ENCODE data around the gene LARGE1. TPM values are rescaled to one million over a fixed set of nuclear protein-coding genes. Genes with fewer than 3 reads are reported as not detected.
A peak's percentile ranks its signal among the peaks of the same experiment; 100 is the strongest.

The LARGE1 gene
- polyA plus RNA-seq, 1 donor from 2014 or later: 1.4 TPM

DNA sequence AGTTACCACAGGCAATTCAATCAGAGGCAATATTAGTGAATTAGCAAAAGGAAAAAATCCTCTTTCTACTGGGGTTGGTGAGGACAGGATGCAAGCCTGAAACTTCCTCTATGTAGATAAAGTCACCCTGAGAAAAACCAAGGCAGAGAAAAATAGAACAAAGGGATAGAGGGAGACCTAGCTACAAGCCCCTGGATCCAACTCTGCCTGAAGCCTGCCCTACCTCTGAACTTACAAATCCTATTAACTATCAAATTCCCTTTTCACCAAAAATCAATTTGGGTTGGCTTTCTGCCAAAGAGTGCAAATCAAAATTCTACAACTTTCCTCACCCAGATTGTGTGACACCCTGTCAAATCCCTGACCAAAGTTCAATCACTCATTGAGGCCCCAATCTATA is 161.3 kb downstream of the LARGE1 start:
- Mint-ChIP-seq H3K9me3 (no peaks in the 10 kb centered on the region), H3K36me3 (peaks cover 17% of the 10 kb centered on the region), H3K27ac (peak overlapping the region in 1 of 3 donors; percentile 62), H3K4me1 (peaks cover 4 to 11% (median 7%) of the 10 kb centered on the region in 3 donors), H3K27me3 (no peaks in the 10 kb centered on the region), H3K4me3 (no peak overlapping the region)

DNA sequence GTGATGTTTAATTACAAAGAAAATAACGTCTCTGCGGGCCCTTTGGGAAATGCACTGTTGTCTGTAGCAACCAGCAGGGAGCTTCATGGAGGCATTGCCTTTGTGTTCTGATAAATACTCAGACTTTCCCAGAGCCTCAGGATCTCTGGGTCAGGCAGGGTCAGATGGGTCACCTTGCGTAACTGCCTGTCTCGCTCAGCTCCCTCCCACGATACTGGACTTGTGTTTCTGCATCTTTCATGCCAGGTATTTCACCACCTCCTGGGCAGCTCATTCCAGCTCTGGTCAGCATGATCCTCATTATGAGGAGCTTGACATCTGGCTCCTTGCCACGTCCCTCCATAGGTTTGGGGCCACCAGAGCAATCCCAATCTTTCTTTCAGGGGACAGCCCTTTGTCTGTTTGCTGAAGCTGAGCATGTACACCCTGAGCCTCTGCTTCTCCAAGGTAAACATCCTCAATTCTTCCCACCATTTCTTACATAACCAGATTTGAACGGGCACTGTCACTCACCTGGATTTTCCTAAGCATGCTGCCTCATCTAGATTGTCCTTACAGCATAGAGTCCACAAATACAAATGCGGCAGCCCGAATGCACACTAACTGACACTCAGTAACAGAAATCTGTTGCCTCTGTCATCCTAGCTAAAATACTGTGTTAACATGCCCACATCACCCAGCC is 162.3 kb downstream of the LARGE1 start:
- H3K4me3 Mint-ChIP-seq: no peak overlapping the region
- H3K4me1 Mint-ChIP-seq: peaks cover 4 to 11% (median 7%) of the 10 kb centered on the region in 3 donors
- peak overlapping the region in 1 of 3 donors; percentile 62 for H3K27ac Mint-ChIP-seq
- no peaks in the 10 kb centered on the region for H3K27me3 Mint-ChIP-seq
- no peaks in the 10 kb centered on the region for H3K9me3 Mint-ChIP-seq
- H3K36me3 Mint-ChIP-seq: peaks cover 17% of the 10 kb centered on the region

DNA sequence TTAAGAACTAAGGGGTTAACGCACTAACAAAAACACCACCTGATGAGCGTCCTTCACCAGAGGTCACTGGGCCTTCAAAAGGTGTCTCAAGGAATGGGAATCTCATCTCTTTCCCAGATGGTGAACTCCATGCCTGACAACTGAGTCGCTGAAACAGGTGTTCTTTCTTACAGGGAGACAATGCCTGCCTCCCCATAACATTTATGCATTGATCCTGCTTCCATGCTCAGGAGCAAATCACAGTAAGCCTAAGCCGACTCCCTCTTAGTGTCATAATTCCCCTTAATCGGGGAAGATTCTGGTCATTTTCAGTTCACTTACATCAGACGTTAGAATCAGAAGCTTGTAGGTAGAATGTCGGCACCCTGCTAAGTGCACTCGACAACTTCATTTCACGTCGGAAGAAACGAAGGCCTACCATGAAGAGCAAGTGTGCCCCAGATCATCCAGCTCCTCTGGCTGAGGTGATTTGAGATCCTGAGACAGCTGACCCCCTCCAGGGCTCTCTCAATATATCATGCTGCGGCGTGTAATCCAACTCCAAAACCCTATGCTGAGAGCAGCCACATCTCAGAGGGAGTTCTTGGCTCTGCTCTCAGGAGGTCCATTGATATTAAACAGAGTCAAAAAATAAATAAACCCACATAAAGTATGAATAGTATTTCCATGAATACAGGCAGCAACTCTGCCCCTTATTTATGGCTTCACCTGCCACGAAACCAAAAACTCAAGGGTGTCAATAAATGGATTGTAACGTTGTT is 163.1 kb downstream of the LARGE1 start:
- Mint-ChIP-seq H3K4me1 (peaks cover 3 to 11% (median 4%) of the 10 kb centered on the region in 3 donors), H3K36me3 (peaks cover 19% of the 10 kb centered on the region), H3K27me3 (no peaks in the 10 kb centered on the region), H3K27ac (no peak overlapping the region), H3K4me3 (no peak overlapping the region), H3K9me3 (no peaks in the 10 kb centered on the region)

DNA sequence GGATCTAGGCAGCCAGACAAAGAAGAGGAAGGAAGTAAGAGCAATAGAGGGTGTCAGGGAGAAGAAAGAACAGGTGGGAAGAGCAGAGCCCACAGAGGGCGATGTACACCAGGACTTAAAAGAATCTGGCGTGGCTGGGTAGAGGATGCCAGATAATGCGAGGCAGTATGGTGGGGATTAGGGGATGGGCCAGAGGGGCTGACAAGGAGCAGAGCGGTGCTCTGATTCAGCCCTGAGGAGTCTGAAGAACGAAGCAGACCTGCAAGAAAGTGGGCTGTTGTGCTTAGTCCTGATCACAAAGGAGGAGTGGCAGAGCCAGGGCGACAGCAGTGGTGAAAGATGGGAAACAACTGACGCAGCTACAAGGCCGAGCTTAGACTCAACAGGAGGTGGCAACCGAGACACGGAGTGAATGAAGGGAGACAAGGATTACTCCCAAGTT is 163.7 kb downstream of the LARGE1 start:
- no peaks in the 10 kb centered on the region for H3K27me3 Mint-ChIP-seq
- peak overlapping the region in 1 of 3 donors; percentile 81 for H3K27ac Mint-ChIP-seq
- H3K4me3 Mint-ChIP-seq: no peak overlapping the region
- peaks cover 0 to 1% (median 0%) of the 10 kb centered on the region in 3 donors for H3K9me3 Mint-ChIP-seq
- H3K36me3 Mint-ChIP-seq: peaks cover 18% of the 10 kb centered on the region
- peaks cover 3 to 8% (median 4%) of the 10 kb centered on the region in 3 donors for H3K4me1 Mint-ChIP-seq

DNA sequence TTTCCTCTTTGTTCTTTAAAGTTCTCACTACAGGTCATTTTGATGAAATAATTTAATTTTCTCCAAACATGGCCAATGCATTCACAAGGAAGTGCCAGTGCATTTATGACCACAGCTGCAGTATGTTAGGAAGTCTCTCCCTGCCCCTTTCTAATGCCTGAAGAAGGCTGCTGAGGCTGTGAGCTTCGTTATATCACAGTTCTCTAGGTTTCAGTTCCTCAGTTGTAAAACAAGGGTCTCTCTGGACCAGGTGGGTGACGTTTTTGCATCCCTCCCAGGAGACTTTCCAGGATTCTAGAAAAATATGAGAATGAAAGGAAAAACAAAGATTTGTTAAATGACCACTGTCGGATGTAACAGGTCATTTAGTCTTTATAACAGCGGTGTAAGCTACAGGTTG is 171.6 kb downstream of the LARGE1 start:
- peaks cover 0 to 1% (median 0%) of the 10 kb centered on the region in 3 donors for H3K9me3 Mint-ChIP-seq
- H3K4me1 Mint-ChIP-seq: peaks cover 6 to 17% (median 14%) of the 10 kb centered on the region in 3 donors
- peaks cover 7% of the 10 kb centered on the region for H3K36me3 Mint-ChIP-seq
- H3K4me3 Mint-ChIP-seq: no peak overlapping the region
- no peak overlapping the region for H3K27ac Mint-ChIP-seq
- H3K27me3 Mint-ChIP-seq: no peaks in the 10 kb centered on the region

DNA sequence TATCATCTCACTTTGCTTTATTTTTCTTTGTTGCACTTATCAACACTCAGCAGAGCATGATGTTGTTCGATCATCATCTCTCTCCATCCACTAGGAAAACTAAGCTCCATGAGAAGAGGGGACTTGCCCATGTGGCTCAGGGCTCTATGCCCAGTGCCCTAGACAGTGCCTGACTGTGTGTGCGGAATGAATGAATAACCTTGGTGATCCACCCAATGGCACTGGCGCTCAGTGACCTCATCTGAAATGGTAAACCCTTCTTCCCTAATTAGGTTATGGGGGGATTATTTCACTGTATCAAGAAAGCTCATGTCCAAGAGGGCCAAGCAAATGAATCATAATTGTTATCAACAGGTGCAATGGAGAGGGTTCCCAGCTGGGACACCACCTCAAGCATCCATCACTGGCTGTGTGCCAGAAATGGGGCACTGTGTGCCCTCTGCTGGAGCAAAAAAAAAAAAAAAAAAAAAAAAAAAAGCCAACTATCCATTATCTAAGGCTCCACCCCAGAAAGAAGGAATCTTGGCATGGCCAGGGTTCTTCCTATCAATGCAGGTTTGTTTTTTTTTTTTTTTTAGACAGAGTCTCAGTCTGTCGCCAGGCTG is 172.6 kb downstream of the LARGE1 start:
- Mint-ChIP-seq H3K36me3 (peaks cover 10% of the 10 kb centered on the region), H3K27ac (peak overlapping the region in 1 of 3 donors; percentile 68), H3K9me3 (peaks cover 0 to 4% (median 1%) of the 10 kb centered on the region in 3 donors), H3K27me3 (no peaks in the 10 kb centered on the region), H3K4me1 (peaks cover 13 to 27% (median 20%) of the 10 kb centered on the region in 3 donors), H3K4me3 (no peak overlapping the region)

DNA sequence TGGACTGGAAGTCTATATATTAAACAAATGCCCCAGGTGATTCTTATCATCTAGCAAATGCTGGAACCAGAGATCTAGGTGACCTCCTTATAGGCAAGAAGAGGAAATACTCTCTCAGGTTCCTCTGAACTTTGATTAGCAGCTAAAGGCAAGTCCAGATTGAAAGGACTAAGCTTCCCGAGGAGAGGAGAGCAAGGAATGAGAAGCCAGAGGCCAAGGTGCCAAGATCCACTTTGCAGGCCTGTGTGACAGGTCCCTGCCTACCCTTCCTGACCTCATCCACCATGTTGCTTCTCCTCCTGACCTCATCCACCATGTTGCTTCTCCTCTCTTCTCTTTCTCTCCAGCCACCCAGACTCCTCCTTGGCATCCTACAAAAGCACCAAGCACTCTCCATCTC is 173.2 kb downstream of the LARGE1 start:
- Mint-ChIP-seq H3K4me3 (no peak overlapping the region), H3K4me1 (peaks cover 13 to 31% (median 20%) of the 10 kb centered on the region in 3 donors), H3K27ac (peak overlapping the region in 1 of 3 donors; percentile 68), H3K9me3 (peaks cover 0 to 4% (median 1%) of the 10 kb centered on the region in 3 donors), H3K36me3 (peaks cover 8% of the 10 kb centered on the region), H3K27me3 (no peaks in the 10 kb centered on the region)

DNA sequence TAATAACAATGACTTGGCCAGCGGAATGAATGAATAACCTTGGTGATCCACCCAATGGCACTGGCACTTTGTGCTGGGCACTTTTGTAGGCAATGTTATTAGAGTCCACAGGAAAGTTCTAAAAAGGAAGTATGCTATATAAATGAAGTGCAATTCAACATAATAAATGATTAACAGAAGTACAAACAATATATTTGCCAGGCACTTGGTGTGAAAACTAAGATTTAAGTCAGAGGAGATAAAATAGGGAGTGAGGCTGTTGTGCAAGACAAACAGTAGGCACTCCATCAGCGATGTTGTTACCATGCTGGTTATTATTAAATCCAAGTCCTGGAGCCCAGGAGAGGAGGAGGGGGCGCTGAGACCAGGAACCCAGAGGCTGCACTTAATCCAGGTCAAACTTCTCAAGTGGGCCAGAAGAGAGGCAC is 173.8 kb downstream of the LARGE1 start:
- H3K36me3 Mint-ChIP-seq: peaks cover 8% of the 10 kb centered on the region
- H3K27me3 Mint-ChIP-seq: no peaks in the 10 kb centered on the region
- H3K9me3 Mint-ChIP-seq: peaks cover 0 to 4% (median 0%) of the 10 kb centered on the region in 3 donors
- peak overlapping the region in 1 of 3 donors; percentile 68 for H3K27ac Mint-ChIP-seq
- peaks cover 13 to 36% (median 22%) of the 10 kb centered on the region in 3 donors for H3K4me1 Mint-ChIP-seq
- H3K4me3 Mint-ChIP-seq: no peak overlapping the region

DNA sequence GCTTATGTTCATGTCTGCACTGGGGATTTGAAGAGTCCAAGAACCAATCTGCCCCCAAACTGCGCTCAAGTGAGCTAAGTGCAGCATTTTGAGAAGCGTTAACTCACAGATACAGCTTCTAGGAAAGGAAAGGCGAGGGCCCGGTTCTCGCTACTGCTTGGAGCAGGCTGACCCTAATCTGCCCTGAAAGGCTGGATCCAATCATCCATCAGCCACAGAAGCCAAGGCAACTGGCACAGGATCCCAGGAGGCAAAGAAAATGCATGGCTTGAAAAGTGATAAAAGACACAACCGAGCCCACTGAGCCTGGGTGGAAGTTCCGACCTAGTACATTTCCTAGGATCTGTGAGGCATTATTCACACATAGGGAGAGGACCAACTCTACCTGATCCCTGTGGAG is 174.8 kb downstream of the LARGE1 start:
- Mint-ChIP-seq H3K4me1 (peaks cover 21 to 46% (median 30%) of the 10 kb centered on the region in 3 donors), H3K27ac (no peak overlapping the region), H3K36me3 (peaks cover 8% of the 10 kb centered on the region), H3K27me3 (no peaks in the 10 kb centered on the region), H3K9me3 (peaks cover 0 to 4% (median 0%) of the 10 kb centered on the region in 3 donors), H3K4me3 (peak overlapping the region in 1 of 4 donors; percentile 15)

DNA sequence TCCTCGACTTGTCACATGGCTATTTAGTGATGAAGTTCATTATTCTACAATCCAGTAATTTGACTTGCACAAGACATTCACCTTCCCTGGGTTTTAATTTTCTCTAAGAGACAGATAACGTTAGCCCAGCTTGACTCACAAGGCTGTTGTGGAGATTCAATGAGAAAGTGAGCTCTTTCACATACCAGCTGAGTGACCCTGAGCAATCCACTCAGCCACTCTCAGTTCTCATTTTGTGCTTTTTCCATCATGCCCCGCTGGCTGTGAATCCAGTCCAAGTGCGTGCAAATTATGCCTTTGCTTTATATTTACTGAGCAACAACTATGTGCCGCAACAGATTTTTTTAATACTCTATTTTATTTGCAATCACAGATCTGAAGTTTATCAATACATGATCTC is 176.5 kb downstream of the LARGE1 start:
- H3K9me3 Mint-ChIP-seq: peaks cover 0 to 4% (median 0%) of the 10 kb centered on the region in 3 donors
- H3K36me3 Mint-ChIP-seq: peaks cover 8% of the 10 kb centered on the region
- H3K27ac Mint-ChIP-seq: peak overlapping the region in 1 of 3 donors; percentile 68
- no peaks in the 10 kb centered on the region for H3K27me3 Mint-ChIP-seq
- H3K4me3 Mint-ChIP-seq: no peak overlapping the region
- peaks cover 17 to 43% (median 24%) of the 10 kb centered on the region in 3 donors for H3K4me1 Mint-ChIP-seq

DNA sequence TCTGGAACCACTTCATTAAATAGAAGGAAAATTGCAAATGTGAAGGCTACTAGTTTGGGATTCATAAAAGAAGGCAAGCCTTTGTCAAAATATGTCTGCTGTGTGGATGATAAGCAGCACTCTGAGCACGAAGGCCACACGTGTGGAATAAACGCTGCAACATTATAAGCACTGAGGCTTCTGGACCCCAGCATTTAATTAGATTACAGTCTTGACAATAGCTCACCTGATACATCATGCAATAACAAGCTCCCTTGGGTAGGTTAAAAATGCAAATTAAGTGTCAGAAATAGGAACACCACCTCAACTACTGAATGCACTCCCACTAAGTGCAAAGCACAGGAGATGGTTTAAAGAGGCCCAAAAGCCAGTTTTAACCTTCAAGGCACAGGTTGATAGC is 179.3 kb downstream of the LARGE1 start:
- Mint-ChIP-seq H3K36me3 (peaks cover 2% of the 10 kb centered on the region), H3K4me3 (peak overlapping the region in 1 of 4 donors; percentile 58), H3K27ac (peak overlapping the region in 1 of 3 donors; percentile 25), H3K9me3 (peaks cover 0 to 7% (median 0%) of the 10 kb centered on the region in 3 donors), H3K4me1 (peaks cover 17 to 38% (median 22%) of the 10 kb centered on the region in 3 donors), H3K27me3 (no peaks in the 10 kb centered on the region)

DNA sequence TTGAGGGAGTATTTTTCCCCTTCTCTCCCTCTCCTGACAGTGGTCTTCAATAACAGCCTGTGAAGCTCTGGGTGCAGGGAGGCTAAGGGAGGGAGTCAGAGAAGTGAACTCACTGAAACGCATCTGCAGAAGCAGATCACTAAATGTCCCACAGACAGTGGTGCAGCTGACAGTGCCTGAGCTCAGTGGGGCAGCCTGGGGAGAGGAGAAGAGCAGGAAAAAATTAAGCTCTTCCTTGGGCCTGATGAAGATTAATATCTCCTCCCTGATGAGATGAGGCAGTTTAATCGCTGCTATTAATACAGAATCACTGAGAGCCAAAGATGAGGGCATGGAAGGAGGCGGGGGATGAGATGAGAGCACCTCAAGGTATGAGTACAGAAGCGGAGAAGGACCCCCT is 180.8 kb downstream of the LARGE1 start:
- no peaks in the 10 kb centered on the region for H3K27me3 Mint-ChIP-seq
- H3K4me1 Mint-ChIP-seq: peaks cover 20 to 36% (median 21%) of the 10 kb centered on the region in 3 donors
- peaks cover 0 to 11% (median 3%) of the 10 kb centered on the region in 3 donors for H3K9me3 Mint-ChIP-seq
- H3K27ac Mint-ChIP-seq: no peak overlapping the region
- H3K36me3 Mint-ChIP-seq: peaks cover 9% of the 10 kb centered on the region
- H3K4me3 Mint-ChIP-seq: peak overlapping the region in 1 of 4 donors; percentile 51

DNA sequence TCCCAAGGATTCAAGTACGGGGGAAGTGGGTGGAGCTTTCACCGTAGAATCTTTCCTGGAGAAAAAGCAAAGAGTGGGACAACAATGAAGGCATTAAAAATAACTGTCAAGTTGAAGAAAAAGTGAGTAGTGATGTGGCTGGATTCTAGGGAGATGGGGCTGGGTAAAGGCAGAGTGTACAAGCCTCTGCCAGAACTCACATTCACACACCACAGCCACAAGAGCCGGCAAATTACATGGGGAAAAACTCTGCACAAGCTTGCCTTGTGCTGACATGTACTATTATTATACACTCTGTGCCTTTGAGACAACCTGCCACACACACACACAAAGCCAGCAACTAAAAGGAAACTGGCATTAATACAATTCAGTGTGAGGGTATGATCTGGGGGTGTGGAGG is 182.6 kb downstream of the LARGE1 start:
- H3K4me1 Mint-ChIP-seq: peaks cover 12 to 19% (median 13%) of the 10 kb centered on the region in 3 donors
- H3K9me3 Mint-ChIP-seq: peaks cover 0 to 7% (median 3%) of the 10 kb centered on the region in 3 donors
- no peak overlapping the region for H3K27ac Mint-ChIP-seq
- no peaks in the 10 kb centered on the region for H3K27me3 Mint-ChIP-seq
- no peak overlapping the region for H3K4me3 Mint-ChIP-seq
- H3K36me3 Mint-ChIP-seq: peaks cover 7% of the 10 kb centered on the region

DNA sequence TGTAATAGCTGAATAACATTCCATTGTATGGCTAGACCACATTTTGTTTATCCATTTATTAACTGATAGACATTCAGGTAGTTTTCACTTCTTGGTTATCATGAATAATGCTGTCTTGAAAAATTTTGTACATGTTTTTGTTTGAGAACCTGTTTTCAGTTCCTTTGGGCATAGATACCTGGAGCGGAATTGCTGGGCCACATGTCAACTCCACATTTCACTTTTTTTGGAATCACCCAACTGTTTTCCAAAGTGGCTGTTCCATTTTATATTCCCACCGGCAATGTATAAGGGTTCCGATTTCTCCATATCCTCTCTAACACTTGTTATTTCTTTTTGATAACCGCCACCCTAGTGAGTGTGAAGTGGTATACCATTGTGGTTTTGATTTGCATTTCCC is 184.3 kb downstream of the LARGE1 start:
- no peaks in the 10 kb centered on the region for H3K27me3 Mint-ChIP-seq
- peaks cover 6% of the 10 kb centered on the region in 3 donors for H3K4me1 Mint-ChIP-seq
- H3K4me3 Mint-ChIP-seq: no peak overlapping the region
- H3K27ac Mint-ChIP-seq: no peak overlapping the region
- H3K36me3 Mint-ChIP-seq: peaks cover 11% of the 10 kb centered on the region
- peaks cover 0 to 7% (median 3%) of the 10 kb centered on the region in 3 donors for H3K9me3 Mint-ChIP-seq

DNA sequence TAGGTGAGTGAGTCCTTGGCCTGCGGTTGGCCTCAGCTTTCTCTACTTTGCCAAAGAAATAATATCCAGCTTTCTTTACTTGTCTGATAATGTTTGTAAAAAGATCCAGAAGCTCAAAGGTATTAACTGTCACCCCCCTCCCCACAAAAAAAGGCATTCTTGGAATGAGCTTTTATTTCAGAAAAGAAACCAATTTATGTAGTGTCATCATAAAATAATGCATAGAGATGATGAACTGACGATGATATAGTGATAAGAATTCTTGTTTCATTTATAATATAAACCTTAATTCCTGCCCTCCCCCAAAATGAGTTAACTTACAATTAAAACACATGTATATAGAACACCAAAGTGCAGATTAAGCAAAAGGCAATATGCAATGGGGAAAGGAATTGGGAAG is 191.4 kb downstream of the LARGE1 start:
- no peak overlapping the region for H3K4me3 Mint-ChIP-seq
- H3K4me1 Mint-ChIP-seq: peaks cover 0 to 13% (median 7%) of the 10 kb centered on the region in 3 donors
- H3K9me3 Mint-ChIP-seq: no peaks in the 10 kb centered on the region
- no peaks in the 10 kb centered on the region for H3K27me3 Mint-ChIP-seq
- no peak overlapping the region for H3K27ac Mint-ChIP-seq
- H3K36me3 Mint-ChIP-seq: peaks cover 7% of the 10 kb centered on the region

Measured in IgD-negative memory B cell (primary cell).